GM12801 (cell line): ENCODE results near the gene GPR21.

ENCODE experiments used
- TF ChIP-seq, protein P1 (sequence below): IDR thresholded peaks from one replicate; pipeline ENCODE4 v1.5.1; 2011; ENCODE audit warnings: control low read depth; ENCODE audit not compliant: insufficient read length; ENCODE audit errors: extremely low read depth

The GPR21 gene

GRCh38 chr9:123031963-123032362 is 1.5 kb upstream of the GPR21 start:
- TF ChIP-seq, protein P1, sequence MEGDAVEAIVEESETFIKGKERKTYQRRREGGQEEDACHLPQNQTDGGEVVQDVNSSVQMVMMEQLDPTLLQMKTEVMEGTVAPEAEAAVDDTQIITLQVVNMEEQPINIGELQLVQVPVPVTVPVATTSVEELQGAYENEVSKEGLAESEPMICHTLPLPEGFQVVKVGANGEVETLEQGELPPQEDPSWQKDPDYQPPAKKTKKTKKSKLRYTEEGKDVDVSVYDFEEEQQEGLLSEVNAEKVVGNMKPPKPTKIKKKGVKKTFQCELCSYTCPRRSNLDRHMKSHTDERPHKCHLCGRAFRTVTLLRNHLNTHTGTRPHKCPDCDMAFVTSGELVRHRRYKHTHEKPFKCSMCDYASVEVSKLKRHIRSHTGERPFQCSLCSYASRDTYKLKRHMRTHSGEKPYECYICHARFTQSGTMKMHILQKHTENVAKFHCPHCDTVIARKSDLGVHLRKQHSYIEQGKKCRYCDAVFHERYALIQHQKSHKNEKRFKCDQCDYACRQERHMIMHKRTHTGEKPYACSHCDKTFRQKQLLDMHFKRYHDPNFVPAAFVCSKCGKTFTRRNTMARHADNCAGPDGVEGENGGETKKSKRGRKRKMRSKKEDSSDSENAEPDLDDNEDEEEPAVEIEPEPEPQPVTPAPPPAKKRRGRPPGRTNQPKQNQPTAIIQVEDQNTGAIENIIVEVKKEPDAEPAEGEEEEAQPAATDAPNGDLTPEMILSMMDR: no peak

DNA sequence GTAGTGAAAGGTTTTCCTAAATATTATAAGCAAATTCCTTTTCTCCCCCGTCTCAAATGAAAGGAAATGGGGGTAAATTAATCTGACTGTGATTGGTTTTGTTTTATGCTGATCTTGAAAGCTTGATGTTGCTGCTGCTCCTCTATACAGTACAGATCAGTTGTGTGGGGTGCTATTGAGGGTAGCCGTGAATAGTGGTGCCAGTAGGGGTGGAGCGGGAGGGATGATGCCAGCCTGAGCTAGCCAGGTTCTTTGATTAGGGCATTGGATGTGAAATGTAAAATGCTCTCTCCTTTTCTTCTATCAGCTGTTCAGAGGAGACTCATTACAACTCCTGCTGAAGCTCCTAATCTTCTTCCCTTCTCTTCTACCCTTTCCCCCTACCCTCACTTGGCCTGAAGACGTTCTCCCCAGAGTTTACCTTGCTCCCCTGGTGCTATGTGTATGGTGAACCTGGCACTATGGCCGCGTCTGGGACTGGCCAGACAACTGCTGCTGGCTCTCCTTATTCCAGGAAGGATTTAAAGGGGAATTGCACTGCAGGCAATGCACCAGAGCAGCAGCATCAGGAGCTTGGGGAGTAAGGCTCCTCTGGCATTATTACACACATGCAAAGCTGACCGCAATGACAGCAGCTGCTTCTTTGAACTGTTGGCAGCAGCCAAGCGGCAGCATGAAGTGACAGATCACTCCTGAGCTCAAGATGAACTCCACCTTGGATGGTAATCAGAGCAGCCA is 566 bp downstream of the GPR21 start:
- TF ChIP-seq, protein P1: no peak

DNA sequence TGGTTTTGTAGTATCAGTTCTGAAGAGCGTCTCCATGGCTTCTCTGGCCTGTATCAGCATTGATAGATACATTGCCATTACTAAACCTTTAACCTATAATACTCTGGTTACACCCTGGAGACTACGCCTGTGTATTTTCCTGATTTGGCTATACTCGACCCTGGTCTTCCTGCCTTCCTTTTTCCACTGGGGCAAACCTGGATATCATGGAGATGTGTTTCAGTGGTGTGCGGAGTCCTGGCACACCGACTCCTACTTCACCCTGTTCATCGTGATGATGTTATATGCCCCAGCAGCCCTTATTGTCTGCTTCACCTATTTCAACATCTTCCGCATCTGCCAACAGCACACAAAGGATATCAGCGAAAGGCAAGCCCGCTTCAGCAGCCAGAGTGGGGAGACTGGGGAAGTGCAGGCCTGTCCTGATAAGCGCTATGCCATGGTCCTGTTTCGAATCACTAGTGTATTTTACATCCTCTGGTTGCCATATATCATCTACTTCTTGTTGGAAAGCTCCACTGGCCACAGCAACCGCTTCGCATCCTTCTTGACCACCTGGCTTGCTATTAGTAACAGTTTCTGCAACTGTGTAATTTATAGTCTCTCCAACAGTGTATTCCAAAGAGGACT is 1.5 kb downstream of the GPR21 start:
- TF ChIP-seq, protein P1: no peak

DNA sequence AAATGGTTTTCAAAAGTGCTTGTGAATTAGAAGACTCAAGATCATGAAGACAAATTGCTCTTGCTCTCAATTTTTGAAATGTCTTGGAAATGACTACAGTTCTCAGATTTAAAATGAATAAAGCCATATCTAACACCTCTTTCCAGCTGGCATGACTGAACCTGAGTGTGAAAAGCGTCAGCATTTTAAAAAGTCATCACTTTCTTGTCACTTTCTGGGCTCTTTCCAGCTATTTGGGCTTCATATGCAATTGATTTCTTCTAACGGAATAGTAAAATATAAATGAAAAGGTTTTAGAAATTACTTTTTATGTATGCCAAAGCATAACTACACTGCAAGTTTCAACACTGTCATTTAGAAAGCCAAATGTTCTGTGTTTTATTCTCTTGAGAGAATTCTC is 2.3 kb downstream of the GPR21 start:
- TF ChIP-seq, protein P1: no peak

DNA sequence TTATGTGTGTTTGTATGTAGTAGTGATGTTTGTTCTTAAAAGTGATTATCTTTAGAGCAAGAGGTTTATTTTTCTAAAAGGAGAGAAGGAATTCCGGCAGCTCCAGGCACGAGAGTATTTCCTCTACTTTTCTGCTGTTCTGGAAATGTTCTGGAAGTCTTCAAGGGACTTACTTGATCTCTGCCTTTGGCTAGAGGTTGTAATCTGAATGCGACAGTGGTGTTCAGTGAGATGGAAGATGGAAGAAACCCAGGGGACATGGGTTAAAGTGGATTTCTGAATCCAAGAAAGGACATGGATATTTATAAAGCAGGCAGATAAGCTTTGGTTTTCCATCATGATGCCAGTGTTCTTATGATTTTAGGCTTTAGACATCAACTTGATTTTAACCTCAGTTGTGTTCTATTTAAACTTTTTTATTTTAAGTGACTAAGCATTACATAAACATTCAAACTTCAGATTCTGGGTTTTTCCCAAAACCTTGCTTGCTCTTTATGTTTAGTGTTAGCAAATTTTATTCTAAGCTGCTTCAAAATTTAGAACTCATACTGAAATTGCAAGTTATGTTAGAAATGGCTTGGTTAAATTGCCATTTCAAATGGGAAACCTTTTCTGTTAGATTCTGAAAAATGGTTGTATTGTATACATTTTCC is 3.6 kb downstream of the GPR21 start:
- TF ChIP-seq, protein P1: no peak

DNA sequence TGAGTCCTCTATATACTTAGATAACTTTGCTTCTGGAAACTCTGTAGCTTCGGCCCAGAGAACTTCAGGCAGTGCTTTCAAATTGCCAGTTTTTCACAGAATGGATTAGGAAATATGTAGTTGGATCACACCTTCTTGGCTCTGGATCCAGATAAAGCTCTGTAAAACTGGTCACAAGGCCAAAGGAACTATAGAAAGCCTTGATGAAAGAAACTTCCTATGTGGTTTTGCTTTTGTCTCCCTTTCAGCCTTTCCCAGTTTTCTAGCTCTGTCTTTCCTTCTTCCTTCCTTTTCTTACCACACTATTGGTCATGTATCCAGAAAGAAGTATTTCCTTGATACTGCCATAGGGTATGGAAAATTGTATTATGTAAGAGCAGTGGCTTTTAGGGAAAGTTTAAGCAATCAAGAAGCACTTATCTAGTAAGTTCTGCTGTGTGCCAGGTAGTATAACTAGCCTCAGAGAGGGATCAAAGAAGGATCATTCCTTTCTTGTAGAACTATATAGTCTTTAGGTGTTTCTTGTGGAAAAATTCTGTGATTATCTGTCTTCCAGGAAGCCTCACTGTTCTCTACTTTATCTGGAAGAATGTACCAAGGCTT is 6.3 kb downstream of the GPR21 start:
- TF ChIP-seq, protein P1: no peak

GRCh38 chr9:123040801-123041200 is 7.3 kb downstream of the GPR21 start:
- TF ChIP-seq, protein P1: no peak
